ENCODE measurements around the gene PTPRK. TPM values are rescaled to one million over a fixed set of nuclear protein-coding genes. Genes with fewer than 3 reads are reported as not detected.

Gene PTPRK
- total and polyA plus RNA-seq, 10 of the 15 experiments (the other 5 are each of a cell fraction or from before 2014, with no cell fraction given) = 0.23 to 1.9 (median 0.55) TPM

GRCh38 chr6:128492386-128492785 lies 28.0 kb downstream of the PTPRK start:
- in situ Hi-C loops (cut with MboI) = no loop called here
- Histone ChIP-seq H3K36me3 (ENCODE audit: control insufficient read depth in 2 of 2, insufficient read depth in 2 of 2, low read length in 1 of 2) (no peaks in the 10 kb centered on the region), H4K20me1 (ENCODE audit: control insufficient read depth, insufficient read depth) (no peaks in the 10 kb centered on the region), H3K4me2 (ENCODE audit: control insufficient read depth, insufficient read depth) (no peak overlapping the region), H3K9me3 (replicated peaks; ENCODE audit: control insufficient read depth, insufficient read depth, low read length) (no peaks in the 10 kb centered on the region), H3K79me2 (ENCODE audit: control insufficient read depth, insufficient read depth, low read length) (no peaks in the 10 kb centered on the region), H3K27ac (ENCODE audit: control insufficient read depth, insufficient read depth) (no peak overlapping the region), H3K27me3 (replicated peaks in 1 of 2; ENCODE audit: control insufficient read depth in 2 of 2, insufficient read depth in 2 of 2, low read length in 1 of 2) (no peaks in the 10 kb centered on the region), H3K4me3 (no peak overlapping the region), H3K4me1 (ENCODE audit: control insufficient read depth, insufficient read depth, low read length) (no peaks in the 10 kb centered on the region), H3K9ac (ENCODE audit: control insufficient read depth, insufficient read depth, low read length) (no peak overlapping the region), H2AFZ (ENCODE audit: control insufficient read depth, low read depth, low read length) (no peak overlapping the region)
- ChIA-PET POLR2A (no interaction called here), CTCF (no interaction called here), SMC1A (ENCODE audit: uncharacterized antibody, unreplicated experiment) (no interaction called here), RAD21 (ENCODE audit: unreplicated experiment) (no interaction called here)
- intact Hi-C loops (cut with micrococcal nuclease; ENCODE audit: unreplicated experiment) = no loop called here
- WGBS (ENCODE audit: insufficient coverage, insufficient replicate concordance, low lambda C conversion rate, missing lambda C conversion rate) = 53% methylated on average over 2 of the region's 2 CpGs
- FAIRE-seq = no peak
- no peak for ATAC-seq
- BruUV-seq (replicated peaks) = no TSS peak
- no peak for DNase-seq (ENCODE audit: low read depth, low spot score)
- TF ChIP-seq POLR2AphosphoS2 (IDR thresholded peaks at IDR 0.05; ENCODE audit: low read depth, low read length) = no peak
- no peak for TF ChIP-seq PRDM15 (CRISPR knock-in tag; IDR thresholded peaks at IDR 0.05)
- no peak for TF ChIP-seq RELA (IDR thresholded peaks at IDR 0.05; ENCODE audit: borderline replicate concordance, partially characterized antibody)
- TF ChIP-seq YY1 (IDR thresholded peaks at IDR 0.05; ENCODE audit: low read depth, low read length) = no peak
- TF ChIP-seq CREM (IDR thresholded peaks at IDR 0.05; ENCODE audit: low read depth) = no peak
- TF ChIP-seq EP300 (IDR thresholded peaks at IDR 0.05; ENCODE audit: borderline replicate concordance in 1 of 2, control insufficient read depth in 1 of 2, low read depth in 2 of 2, low read length in 2 of 2) = no peak
- no peak for TF ChIP-seq HDAC2 (IDR thresholded peaks at IDR 0.05)
- TF ChIP-seq NFXL1 (IDR thresholded peaks at IDR 0.05; ENCODE audit: borderline replicate concordance) = no peak
- TF ChIP-seq CHD2 (IDR thresholded peaks at IDR 0.05; ENCODE audit: borderline replicate concordance, low read depth, low read length) = no peak
- TF ChIP-seq NFIC (IDR thresholded peaks at IDR 0.05; ENCODE audit: low read depth, low read length) = no peak

Data from GM12878 (cell line).